ENCODE results near the gene MGST2. TPM values are rescaled to one million over a fixed set of nuclear protein-coding genes. Genes with fewer than 3 reads are reported as not detected.
A peak's percentile ranks its signal among the peaks of the same experiment; 100 is the strongest.

MGST2 gene
- polyA plus RNA-seq, 3 donors: 41.7 to 221 (median 153) TPM

DNA sequence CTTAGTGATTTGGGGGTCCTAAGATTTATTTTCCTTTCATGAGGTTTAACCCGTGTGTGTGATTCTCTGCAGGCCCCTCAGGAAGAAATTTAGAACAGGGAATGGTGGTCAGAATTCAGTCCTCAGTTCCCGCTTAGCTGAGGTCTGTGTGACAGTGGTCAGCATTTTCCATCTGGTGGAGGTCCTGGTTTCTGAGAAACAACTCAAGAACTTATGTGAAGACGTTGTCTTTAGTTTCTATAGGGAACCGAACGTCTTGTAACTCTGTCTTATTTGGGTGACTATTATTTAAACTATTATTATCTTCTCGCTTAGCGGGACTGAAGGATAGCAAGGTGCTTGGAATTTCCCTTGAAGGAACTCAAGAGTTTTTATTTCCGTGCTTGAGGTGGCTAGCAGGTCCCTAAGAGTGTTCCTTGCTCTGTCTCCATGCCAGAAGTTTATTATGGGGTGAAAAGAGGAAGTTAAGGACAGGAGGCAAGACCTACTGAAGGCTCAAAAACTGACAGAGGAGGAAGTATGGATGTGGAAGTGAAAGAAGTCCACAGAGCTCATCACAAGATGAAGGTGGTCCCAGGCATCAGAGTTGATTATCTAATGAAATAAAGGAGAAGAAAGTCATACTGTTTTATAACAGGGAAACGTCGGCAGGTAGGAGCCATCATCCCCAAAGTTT is 9.4 kb downstream of the MGST2 start:
- 0% methylated on average over 2 of the region's 10 CpGs for WGBS (ENCODE audit: insufficient coverage)
- Histone ChIP-seq H3K27me3 (ENCODE audit: control insufficient read depth in 2 of 2, insufficient read depth in 2 of 2, low read length in 2 of 2) (no peaks in the 10 kb centered on the region), H4K20me1 (ENCODE audit: insufficient read depth, low read length) (no peaks in the 10 kb centered on the region), H3K9me3 (replicated peaks in 1 of 2; ENCODE audit: control insufficient read depth in 1 of 2, insufficient read depth in 1 of 2, low read length in 2 of 2) (no peaks in the 10 kb centered on the region), H2AFZ (ENCODE audit: insufficient read depth, low read depth, low read length, poor library complexity, severe bottlenecking) (no peak overlapping the region), H3K4me1 (ENCODE audit: control insufficient read depth in 1 of 2, insufficient read depth in 2 of 2, low read length in 2 of 2) (peaks cover 32 to 38% of the 10 kb centered on the region in 2 donors), H3K9ac (ENCODE audit: insufficient read depth, low read length, poor library complexity, severe bottlenecking) (no peak overlapping the region), H3K27ac (ENCODE audit: low read depth in 1 of 2, low read length in 2 of 2) (peak overlapping the region; percentile 77 to 87), H3K79me2 (ENCODE audit: insufficient read depth, low read length) (peaks cover 87% of the 10 kb centered on the region), H3K36me3 (replicated peaks in 1 of 2; ENCODE audit: control insufficient read depth in 1 of 2, insufficient read depth in 2 of 2, low read length in 2 of 2) (peaks cover 16 to 39% of the 10 kb centered on the region in 2 donors), H3K4me3 (replicated peaks in 1 of 3; ENCODE audit: low read depth in 2 of 3, low read length in 3 of 3) (peak overlapping the region; percentile 1 to 70 (median 43)), H3K4me2 (replicated peaks; ENCODE audit: extremely low read depth, low read length, poor library complexity, severe bottlenecking) (peak overlapping the region; percentile 72)
- peaks cover 30 to 59% of the 10 kb centered on the region in 2 donors for H3K36me3 Mint-ChIP-seq
- peak overlapping the region; percentile 66 to 76 for H3K4me3 Mint-ChIP-seq
- H3K27ac Mint-ChIP-seq: peak overlapping the region; percentile 90 to 98 (median 97)
- DNase-seq: peak; percentile 82 to 91 (median 91)
- H3K4me1 Mint-ChIP-seq: peaks cover 45% of the 10 kb centered on the region
- TF ChIP-seq, protein P1, sequence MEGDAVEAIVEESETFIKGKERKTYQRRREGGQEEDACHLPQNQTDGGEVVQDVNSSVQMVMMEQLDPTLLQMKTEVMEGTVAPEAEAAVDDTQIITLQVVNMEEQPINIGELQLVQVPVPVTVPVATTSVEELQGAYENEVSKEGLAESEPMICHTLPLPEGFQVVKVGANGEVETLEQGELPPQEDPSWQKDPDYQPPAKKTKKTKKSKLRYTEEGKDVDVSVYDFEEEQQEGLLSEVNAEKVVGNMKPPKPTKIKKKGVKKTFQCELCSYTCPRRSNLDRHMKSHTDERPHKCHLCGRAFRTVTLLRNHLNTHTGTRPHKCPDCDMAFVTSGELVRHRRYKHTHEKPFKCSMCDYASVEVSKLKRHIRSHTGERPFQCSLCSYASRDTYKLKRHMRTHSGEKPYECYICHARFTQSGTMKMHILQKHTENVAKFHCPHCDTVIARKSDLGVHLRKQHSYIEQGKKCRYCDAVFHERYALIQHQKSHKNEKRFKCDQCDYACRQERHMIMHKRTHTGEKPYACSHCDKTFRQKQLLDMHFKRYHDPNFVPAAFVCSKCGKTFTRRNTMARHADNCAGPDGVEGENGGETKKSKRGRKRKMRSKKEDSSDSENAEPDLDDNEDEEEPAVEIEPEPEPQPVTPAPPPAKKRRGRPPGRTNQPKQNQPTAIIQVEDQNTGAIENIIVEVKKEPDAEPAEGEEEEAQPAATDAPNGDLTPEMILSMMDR (IDR thresholded peaks at IDR 0.05): no peak
- H3K9me3 Mint-ChIP-seq: no peaks in the 10 kb centered on the region
- intact Hi-C loops (cut with micrococcal nuclease): loop anchor here in 1 of 2 donors (10.0 kb wide), 1 partner anchor 580 kb away; no protein-coding TSS in a partner anchor
- H3K27me3 Mint-ChIP-seq (ENCODE audit: low read depth in 3 of 3): no peaks in the 10 kb centered on the region

DNA sequence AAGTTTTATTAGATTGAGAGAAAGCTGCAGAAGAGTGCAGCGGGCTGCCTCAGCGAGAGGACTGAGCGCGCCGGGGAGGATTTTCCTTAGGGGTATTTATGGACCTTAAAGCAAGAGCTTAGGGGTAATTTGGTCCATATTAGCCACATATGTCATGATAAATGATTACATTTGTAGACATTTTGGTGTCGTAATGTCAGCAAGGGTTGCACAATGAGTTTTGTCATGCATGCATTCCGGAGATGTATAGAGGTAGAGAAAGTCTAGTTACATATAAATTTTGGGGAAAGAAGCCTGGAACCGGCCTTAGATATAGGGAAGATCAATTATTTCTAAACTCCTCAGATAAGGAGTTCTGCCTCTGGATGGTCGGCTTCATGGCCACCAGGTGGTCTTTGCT is 10.0 kb downstream of the MGST2 start:
- H3K4me1 ChIP-seq (ENCODE audit: control insufficient read depth in 1 of 2, insufficient read depth in 2 of 2, low read length in 2 of 2): peaks cover 32 to 38% of the 10 kb centered on the region in 2 donors
- peaks cover 50% of the 10 kb centered on the region for H3K4me1 Mint-ChIP-seq
- no peaks in the 10 kb centered on the region for H3K9me3 Mint-ChIP-seq
- H3K27me3 ChIP-seq (ENCODE audit: control insufficient read depth in 2 of 2, insufficient read depth in 2 of 2, low read length in 2 of 2): no peaks in the 10 kb centered on the region
- H3K9me3 ChIP-seq (replicated peaks in 1 of 2; ENCODE audit: control insufficient read depth in 1 of 2, insufficient read depth in 1 of 2, low read length in 2 of 2): no peaks in the 10 kb centered on the region
- peak overlapping the region; percentile 90 to 98 (median 97) for H3K27ac Mint-ChIP-seq
- peak overlapping the region; percentile 1 to 70 (median 43) for H3K4me3 ChIP-seq (replicated peaks in 1 of 3; ENCODE audit: low read depth in 2 of 3, low read length in 3 of 3)
- peak overlapping the region; percentile 72 for H3K4me2 ChIP-seq (replicated peaks; ENCODE audit: extremely low read depth, low read length, poor library complexity, severe bottlenecking)
- DNase-seq: peak; percentile 71 to 86 (median 84)
- H3K36me3 ChIP-seq (replicated peaks in 1 of 2; ENCODE audit: control insufficient read depth in 1 of 2, insufficient read depth in 2 of 2, low read length in 2 of 2): peaks cover 16 to 46% of the 10 kb centered on the region in 2 donors
- H3K4me3 Mint-ChIP-seq: peak overlapping the region; percentile 66 to 76
- H3K27ac ChIP-seq (ENCODE audit: low read depth in 1 of 2, low read length in 2 of 2): peak overlapping the region; percentile 77 to 87
- TF ChIP-seq, protein P1 (IDR thresholded peaks at IDR 0.05): no peak
- H3K79me2 ChIP-seq (ENCODE audit: insufficient read depth, low read length): peaks cover 87% of the 10 kb centered on the region
- H2AFZ ChIP-seq (ENCODE audit: insufficient read depth, low read depth, low read length, poor library complexity, severe bottlenecking): no peak overlapping the region
- intact Hi-C loops (cut with micrococcal nuclease): loop anchor here in 1 of 2 donors (10.0 kb wide), 1 partner anchor 579 kb away; no protein-coding TSS in a partner anchor
- peaks cover 37 to 63% of the 10 kb centered on the region in 2 donors for H3K36me3 Mint-ChIP-seq
- H3K27me3 Mint-ChIP-seq (ENCODE audit: low read depth in 3 of 3): no peaks in the 10 kb centered on the region
- no peak overlapping the region for H3K9ac ChIP-seq (ENCODE audit: insufficient read depth, low read length, poor library complexity, severe bottlenecking)
- no peaks in the 10 kb centered on the region for H4K20me1 ChIP-seq (ENCODE audit: insufficient read depth, low read length)
- 80% methylated on average over 1 of the region's 9 CpGs for WGBS (ENCODE audit: insufficient coverage)

Data from CD14-positive monocyte (primary cell).